ENCODE data around the gene GPR37L1.

GPR37L1 gene

DNA sequence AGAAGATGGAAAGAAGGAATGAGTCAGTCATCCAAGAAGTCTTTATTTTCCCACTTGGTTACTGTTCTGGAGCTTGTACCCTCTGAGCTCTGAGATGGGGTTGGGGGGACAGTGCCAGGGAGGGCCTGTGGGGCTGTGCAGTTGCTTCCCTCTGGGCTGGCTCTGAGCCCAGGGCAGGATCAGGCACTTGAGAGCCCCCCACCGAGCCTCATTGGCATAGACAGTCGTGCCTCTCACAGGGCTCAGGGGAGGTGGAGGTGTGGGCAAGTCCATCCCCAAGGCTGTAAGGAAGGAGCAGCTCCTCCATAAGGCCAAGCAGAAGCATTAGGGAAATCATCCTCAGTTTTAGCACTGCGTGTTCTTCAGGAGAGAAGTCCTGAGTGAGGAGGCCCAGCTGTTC is 24.3 kb downstream of the GPR37L1 start:
- Histone ChIP-seq H3K27me3 (ENCODE audit: insufficient read depth, poor library complexity, severe bottlenecking) (no peaks in the 10 kb centered on the region), H3K27ac (replicated peaks) (no peak overlapping the region), H3K4me3 (replicated peaks; ENCODE audit: insufficient read depth, low read length) (no peak overlapping the region)
- DNase-seq (ENCODE audit: low read depth in 1 of 2, low spot score in 1 of 2) = no peak
- no peak; the same call in 1 of the 2 replicates for TF ChIP-seq POLR2AphosphoS5 (IDR thresholded peaks at IDR 0.05; ENCODE audit: low read depth)
- no peak for TF ChIP-seq GABPA (IDR thresholded peaks at IDR 0.05; ENCODE audit: low read depth)
- TF ChIP-seq, protein P1, sequence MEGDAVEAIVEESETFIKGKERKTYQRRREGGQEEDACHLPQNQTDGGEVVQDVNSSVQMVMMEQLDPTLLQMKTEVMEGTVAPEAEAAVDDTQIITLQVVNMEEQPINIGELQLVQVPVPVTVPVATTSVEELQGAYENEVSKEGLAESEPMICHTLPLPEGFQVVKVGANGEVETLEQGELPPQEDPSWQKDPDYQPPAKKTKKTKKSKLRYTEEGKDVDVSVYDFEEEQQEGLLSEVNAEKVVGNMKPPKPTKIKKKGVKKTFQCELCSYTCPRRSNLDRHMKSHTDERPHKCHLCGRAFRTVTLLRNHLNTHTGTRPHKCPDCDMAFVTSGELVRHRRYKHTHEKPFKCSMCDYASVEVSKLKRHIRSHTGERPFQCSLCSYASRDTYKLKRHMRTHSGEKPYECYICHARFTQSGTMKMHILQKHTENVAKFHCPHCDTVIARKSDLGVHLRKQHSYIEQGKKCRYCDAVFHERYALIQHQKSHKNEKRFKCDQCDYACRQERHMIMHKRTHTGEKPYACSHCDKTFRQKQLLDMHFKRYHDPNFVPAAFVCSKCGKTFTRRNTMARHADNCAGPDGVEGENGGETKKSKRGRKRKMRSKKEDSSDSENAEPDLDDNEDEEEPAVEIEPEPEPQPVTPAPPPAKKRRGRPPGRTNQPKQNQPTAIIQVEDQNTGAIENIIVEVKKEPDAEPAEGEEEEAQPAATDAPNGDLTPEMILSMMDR (IDR thresholded peaks at IDR 0.05; ENCODE audit: insufficient read depth, low read length) = no peak
- TF ChIP-seq, protein P2, sequence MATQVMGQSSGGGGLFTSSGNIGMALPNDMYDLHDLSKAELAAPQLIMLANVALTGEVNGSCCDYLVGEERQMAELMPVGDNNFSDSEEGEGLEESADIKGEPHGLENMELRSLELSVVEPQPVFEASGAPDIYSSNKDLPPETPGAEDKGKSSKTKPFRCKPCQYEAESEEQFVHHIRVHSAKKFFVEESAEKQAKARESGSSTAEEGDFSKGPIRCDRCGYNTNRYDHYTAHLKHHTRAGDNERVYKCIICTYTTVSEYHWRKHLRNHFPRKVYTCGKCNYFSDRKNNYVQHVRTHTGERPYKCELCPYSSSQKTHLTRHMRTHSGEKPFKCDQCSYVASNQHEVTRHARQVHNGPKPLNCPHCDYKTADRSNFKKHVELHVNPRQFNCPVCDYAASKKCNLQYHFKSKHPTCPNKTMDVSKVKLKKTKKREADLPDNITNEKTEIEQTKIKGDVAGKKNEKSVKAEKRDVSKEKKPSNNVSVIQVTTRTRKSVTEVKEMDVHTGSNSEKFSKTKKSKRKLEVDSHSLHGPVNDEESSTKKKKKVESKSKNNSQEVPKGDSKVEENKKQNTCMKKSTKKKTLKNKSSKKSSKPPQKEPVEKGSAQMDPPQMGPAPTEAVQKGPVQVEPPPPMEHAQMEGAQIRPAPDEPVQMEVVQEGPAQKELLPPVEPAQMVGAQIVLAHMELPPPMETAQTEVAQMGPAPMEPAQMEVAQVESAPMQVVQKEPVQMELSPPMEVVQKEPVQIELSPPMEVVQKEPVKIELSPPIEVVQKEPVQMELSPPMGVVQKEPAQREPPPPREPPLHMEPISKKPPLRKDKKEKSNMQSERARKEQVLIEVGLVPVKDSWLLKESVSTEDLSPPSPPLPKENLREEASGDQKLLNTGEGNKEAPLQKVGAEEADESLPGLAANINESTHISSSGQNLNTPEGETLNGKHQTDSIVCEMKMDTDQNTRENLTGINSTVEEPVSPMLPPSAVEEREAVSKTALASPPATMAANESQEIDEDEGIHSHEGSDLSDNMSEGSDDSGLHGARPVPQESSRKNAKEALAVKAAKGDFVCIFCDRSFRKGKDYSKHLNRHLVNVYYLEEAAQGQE (IDR thresholded peaks at IDR 0.05; ENCODE audit: insufficient replicate concordance, low read depth) = no peak

DNA sequence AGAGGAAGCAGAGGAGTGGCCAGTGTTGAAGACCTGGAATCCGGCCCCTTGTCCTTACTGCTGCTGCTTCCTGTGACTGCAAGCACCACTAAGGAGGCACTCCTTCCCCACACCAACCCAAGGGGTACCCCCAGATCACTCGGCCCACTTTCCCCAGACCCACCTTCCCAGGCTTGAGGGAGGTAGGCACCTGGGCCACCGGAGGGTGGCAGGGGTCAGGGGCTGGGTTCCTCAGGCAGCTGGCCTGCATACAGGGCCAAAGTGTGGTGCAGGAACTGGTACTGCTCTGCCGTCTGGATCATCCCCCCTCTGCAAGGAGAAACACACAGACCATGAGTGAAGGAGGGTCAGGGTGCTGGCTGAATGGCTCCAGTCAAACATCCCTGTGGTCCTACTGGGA is 25.7 kb downstream of the GPR37L1 start:
- TF ChIP-seq SPI1 (IDR thresholded peaks at IDR 0.05; ENCODE audit: borderline replicate concordance, low read depth) (no peak), POLR2AphosphoS5 (IDR thresholded peaks at IDR 0.05; ENCODE audit: low read depth) (no peak), GABPA (IDR thresholded peaks at IDR 0.05; ENCODE audit: low read depth) (no peak)
- TF ChIP-seq, protein P2 (IDR thresholded peaks at IDR 0.05; ENCODE audit: insufficient replicate concordance, low read depth) = no peak
- TF ChIP-seq, protein P1 (IDR thresholded peaks at IDR 0.05; ENCODE audit: insufficient read depth, low read length) = no peak
- DNase-seq (ENCODE audit: low read depth in 1 of 2, low spot score in 1 of 2) = no peak
- Histone ChIP-seq H3K4me3 (replicated peaks; ENCODE audit: insufficient read depth, low read length) (no peak overlapping the region), H3K27ac (replicated peaks) (no peak overlapping the region), H3K27me3 (ENCODE audit: insufficient read depth, poor library complexity, severe bottlenecking) (no peaks in the 10 kb centered on the region)

DNA sequence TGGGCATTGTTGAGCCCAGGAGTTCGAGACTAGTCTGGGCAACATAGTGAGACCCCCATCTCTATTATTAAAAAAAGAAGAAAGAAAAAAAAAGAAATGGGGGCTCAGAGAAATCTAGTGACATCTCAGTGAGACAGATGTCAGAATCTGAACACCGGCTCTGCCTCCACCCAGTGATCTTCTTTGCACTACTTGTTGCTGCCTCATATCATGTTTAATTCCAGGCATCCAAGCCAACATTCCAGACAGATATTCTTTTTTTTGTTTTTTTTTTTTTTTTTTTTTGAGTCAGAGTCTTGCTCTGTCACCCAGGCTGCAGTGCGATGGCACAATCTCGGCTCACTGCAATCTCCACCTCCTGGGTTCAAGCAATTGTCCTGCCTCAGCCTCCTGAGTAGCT is 26.8 kb downstream of the GPR37L1 start:
- H3K27ac ChIP-seq (replicated peaks) = no peak overlapping the region
- H3K4me3 ChIP-seq (replicated peaks; ENCODE audit: insufficient read depth, low read length) = no peak overlapping the region
- TF ChIP-seq, protein P1 (IDR thresholded peaks at IDR 0.05; ENCODE audit: insufficient read depth, low read length) = no peak
- TF ChIP-seq, protein P2 (IDR thresholded peaks at IDR 0.05; ENCODE audit: insufficient replicate concordance, low read depth) = no peak
- TF ChIP-seq GABPA (IDR thresholded peaks at IDR 0.05; ENCODE audit: low read depth) = no peak
- no peaks in the 10 kb centered on the region for H3K27me3 ChIP-seq (ENCODE audit: insufficient read depth, poor library complexity, severe bottlenecking)
- DNase-seq (ENCODE audit: low read depth in 1 of 2, low spot score in 1 of 2) = no peak
